ENCODE results near the gene TSPYL4.

TSPYL4 gene

DNA sequence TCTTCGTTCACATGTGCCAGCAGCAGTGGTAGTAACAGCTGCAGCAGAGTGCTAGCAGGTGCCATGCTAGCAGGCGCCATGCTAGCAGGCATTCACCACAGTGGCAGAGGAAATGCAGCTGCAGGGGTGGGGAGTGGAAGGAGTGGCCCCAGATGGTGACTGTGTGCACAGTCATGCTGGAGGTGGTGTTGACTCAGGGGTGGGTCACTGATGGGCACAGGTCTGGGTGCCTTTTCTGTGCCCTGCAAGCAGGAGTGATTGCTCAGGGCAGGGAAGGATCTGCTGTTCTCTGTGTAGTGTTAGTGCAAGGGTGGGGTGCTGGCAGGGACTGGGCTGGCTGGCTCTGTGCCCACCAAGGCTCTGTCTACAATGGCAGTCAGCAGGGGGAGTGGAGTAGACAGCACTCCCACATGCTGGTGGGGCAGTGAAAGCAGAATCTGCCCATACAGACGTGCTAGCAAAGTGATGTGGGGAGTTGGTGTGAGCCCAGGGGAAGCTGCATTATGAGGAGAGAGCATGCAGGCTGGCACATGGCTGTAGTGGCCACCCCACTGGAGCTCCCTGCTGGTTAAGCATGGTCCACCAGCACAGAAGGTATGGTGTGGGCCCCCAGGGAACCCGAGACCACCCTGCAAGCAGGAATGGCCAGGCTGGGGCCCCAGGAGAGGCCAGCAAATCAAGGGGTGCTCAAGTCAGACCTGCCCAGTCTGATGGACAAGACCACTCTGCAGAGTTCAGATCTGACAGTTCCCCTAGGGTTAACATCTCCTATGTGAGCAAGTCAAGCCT lies 11.4 kb upstream of the TSPYL4 start:
- TF ChIP-seq, protein P1, sequence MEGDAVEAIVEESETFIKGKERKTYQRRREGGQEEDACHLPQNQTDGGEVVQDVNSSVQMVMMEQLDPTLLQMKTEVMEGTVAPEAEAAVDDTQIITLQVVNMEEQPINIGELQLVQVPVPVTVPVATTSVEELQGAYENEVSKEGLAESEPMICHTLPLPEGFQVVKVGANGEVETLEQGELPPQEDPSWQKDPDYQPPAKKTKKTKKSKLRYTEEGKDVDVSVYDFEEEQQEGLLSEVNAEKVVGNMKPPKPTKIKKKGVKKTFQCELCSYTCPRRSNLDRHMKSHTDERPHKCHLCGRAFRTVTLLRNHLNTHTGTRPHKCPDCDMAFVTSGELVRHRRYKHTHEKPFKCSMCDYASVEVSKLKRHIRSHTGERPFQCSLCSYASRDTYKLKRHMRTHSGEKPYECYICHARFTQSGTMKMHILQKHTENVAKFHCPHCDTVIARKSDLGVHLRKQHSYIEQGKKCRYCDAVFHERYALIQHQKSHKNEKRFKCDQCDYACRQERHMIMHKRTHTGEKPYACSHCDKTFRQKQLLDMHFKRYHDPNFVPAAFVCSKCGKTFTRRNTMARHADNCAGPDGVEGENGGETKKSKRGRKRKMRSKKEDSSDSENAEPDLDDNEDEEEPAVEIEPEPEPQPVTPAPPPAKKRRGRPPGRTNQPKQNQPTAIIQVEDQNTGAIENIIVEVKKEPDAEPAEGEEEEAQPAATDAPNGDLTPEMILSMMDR (IDR thresholded peaks at IDR 0.05; ENCODE audit: control extremely low read depth, extremely low read depth, low read depth, missing control alignments) = no peak
- DNase-seq (ENCODE audit: extremely low spot score) = no peak
- ChIA-PET POLR2A (no interaction called here), CTCF (interaction anchor here (1.0 to 2.5 kb wide), 5 partner anchors 10 to 295 kb away, joined by 3 to 11 read pairs (median 5); no protein-coding TSS in a partner anchor)

DNA sequence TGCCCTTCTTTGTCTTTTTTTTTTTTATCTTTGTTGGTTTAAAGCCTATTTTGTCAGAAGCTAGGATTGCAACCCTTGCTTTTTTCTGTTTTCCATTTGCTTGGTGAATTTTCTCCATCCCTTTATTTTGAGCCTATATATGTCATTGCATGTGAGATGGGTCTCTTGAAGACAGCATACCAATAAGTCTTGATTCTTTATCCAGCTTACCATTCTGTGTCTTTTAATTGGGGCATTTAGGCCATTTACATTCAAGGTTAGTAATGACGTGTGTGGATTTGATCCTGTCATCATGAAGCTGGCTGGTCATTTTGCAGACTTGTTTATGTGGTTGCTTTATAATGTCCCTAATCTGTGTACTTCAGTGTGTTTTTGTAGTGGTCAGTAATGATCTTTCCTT lies 9.5 kb upstream of the TSPYL4 start:
- POLR2A ChIA-PET = no interaction called here
- TF ChIP-seq, protein P1 (IDR thresholded peaks at IDR 0.05; ENCODE audit: control extremely low read depth, extremely low read depth, low read depth, missing control alignments) = no peak
- DNase-seq (ENCODE audit: extremely low spot score) = no peak
- CTCF ChIA-PET = interaction anchor here (2.5 kb wide), 1 partner anchor 297 kb away, joined by 11 read pairs; no protein-coding TSS in a partner anchor

DNA sequence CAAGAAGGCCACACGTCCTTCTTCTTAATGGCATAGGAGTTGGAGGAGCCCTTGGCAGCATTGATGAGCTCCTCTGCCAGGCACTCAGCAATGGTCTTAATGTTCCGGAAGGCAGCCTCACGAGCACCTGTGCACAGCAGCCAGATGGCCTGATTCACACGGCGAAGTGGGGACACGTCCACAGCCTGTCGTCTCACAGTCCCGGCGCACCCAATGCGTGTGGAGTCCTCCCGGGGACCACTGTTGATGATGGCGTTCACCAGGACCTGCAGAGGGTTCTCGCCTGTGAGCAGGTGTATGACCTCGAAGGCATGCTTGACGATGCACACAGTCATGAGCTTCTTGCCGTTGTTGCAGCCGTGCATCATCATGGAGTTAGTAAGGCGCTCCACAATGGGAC lies 4.6 kb upstream of the TSPYL4 start:
- DNase-seq (ENCODE audit: extremely low spot score) = no peak
- TF ChIP-seq, protein P1 (IDR thresholded peaks at IDR 0.05; ENCODE audit: control extremely low read depth, extremely low read depth, low read depth, missing control alignments) = no peak
- ChIA-PET POLR2A (no interaction called here), CTCF (interaction anchor here (1.1 to 3.7 kb wide), 5 partner anchors 10 to 303 kb away, joined by 3 to 27 read pairs (median 3); no protein-coding TSS in a partner anchor)

DNA sequence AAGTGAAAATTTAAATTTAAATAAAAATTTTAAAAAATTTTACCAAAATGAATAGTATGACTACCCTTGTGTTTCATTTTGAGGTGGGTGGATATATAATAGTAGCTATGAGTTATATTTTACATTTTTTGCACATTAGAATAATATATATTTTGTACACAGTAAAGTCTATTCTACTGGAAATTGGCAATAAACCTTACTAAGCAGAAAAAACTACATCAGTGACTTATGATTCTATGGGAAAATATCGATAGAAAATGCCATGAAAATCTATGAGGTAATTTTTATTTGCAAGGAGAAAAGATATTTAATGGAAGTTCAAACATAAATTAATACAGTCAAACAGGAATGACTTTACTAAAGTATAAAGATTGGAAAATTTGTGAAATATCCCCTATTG lies 2.8 kb upstream of the TSPYL4 start:
- POLR2A ChIA-PET = no interaction called here
- CTCF ChIA-PET = interaction anchor here (1.8 to 4.6 kb wide), 2 partner anchors 8 to 12 kb away, joined by 6 to 49 read pairs; no protein-coding TSS in a partner anchor
- TF ChIP-seq, protein P1 (IDR thresholded peaks at IDR 0.05; ENCODE audit: control extremely low read depth, extremely low read depth, low read depth, missing control alignments) = no peak
- DNase-seq (ENCODE audit: extremely low spot score) = no peak

DNA sequence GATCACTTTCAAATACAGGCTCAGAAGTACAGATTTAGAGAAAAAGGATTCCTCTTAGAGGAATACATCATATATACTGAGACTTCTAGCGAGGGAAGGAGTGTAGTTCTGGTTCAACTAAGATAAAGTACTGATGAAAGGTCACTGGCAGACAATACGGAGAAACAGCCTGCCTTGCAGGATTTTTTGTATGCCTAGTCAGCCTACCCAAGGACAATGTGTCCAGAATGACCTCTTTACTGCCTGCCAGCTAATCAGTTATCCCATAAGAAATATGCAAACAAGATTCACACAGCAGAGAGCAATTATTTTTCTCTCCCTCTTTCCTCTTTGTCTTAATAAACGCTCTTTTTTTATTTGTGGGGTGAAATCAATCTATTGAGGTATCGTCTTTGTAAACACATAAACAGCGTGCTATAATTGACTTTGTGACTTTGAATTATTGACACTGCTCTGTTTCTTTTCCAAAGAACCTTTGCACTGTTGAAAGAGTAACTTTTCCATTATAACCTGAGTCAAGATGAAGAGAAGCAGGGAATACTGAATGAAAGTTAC lies 1.4 kb upstream of the TSPYL4 start:
- ChIA-PET POLR2A (no interaction called here), CTCF (interaction anchor here (1.8 to 4.6 kb wide), 3 partner anchors 9 to 33 kb away, joined by 5 to 49 read pairs (median 6); no protein-coding TSS in a partner anchor)
- no peak for DNase-seq (ENCODE audit: extremely low spot score)
- TF ChIP-seq, protein P1 (IDR thresholded peaks at IDR 0.05; ENCODE audit: control extremely low read depth, extremely low read depth, low read depth, missing control alignments) = no peak

DNA sequence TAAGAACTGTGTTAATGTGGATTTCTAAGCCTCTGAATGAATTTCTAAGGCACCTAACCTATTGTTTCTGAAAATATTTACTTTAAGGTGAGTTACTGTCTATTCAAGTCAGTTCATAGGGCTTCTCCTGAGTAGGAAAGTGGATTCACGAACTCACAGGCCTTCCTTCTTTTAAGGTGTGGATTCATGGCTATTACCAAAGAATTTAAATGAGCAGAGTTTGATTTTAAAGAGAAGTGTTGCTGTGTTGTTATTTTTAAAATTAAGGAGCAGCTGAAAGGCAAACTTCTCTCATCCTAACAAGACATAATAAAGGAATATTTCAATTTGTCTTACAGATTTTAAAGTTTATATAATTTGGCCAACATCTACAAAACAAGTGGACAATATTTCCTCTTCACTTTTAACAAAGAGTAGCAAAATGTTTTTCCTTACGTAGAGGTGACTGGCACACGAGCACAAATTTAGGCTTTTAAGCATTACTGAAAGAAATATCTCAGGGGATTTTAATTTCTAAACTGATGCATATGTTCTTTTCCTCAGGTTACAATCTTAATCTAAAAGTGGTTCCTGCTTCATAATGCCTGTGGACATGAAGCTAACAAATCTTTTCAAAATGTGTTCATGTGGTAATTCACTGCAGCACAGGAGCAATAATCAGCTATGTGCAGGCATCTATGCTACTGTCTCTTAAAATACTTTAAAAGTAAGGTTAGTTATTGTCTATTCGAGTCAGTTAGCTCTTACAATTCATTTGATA lies 602 bp upstream of the TSPYL4 start:
- no peak for DNase-seq (ENCODE audit: extremely low spot score)
- CTCF ChIA-PET = interaction anchor here (0.8 to 4.6 kb wide), 6 partner anchors 10 to 250 kb away, joined by 3 to 49 read pairs (median 5); no protein-coding TSS in a partner anchor
- TF ChIP-seq, protein P1 (IDR thresholded peaks at IDR 0.05; ENCODE audit: control extremely low read depth, extremely low read depth, low read depth, missing control alignments) = no peak
- POLR2A ChIA-PET = no interaction called here
